ENCODE results near the gene TOMM22. TPM values are rescaled to one million over a fixed set of nuclear protein-coding genes. Genes with fewer than 3 reads are reported as not detected.

The TOMM22 gene
- 29.5 and 36.8 TPM in 2 replicates for total RNA-seq

GRCh38 chr22:38681582-38682335 lies at the start of gene TOMM22:
TSS of gene TOMM22 (plus strand) at chr22:38681957. CDS start at chr22:38681979, 22 bp downstream.

DNA sequence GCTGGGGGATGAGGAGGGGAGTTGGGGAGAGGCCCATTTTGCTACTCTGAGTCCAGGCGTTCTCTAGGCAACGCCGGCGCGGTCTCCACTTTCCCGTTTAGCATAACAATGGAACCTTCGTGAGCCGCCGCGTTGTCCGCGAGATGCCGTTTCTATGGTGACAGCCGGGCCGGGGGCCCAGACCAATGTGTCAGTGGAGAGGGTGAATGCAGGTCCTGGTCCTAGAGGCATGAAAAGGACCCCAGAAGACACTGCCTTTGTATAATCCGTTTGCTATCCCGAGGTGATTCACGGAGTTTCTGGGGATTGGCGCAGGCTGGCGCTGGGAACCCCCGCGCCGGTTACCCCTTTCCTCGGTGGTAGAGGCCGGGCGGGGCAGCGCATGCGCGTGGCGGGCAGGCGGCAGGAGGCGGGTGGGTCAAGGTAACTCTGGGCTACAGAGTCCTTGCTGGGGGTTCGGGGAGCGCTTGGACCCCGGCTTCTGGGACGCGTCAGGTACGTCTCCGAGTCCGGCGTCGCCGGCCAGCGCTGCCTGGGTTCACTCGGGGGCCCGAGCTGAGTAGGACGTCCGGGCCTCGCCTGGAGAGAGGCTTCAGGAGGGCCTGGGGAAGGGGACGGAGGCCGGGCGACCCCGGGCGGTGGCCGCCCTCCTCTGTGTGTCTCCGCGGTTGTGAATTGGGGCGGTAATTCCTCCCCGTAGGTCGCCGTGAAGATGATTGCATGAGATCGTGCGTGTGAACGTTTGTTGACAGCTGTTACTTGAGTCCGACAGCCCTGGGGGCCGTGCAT lies 25.3 kb upstream of the TOMM22 start, which contains the start of the genes CBY1 and FAM227A:
CBY1 (plus strand) TSS at position 383 of the 789 bp plus-strand sequence. CDS start 11,417 bp downstream, outside the sequence.
FAM227A (minus strand) TSS at position 137 of the 789 bp plus-strand sequence. CDS start 6,224 bp downstream, outside the sequence.

GRCh38 chr22:38700789-38701628 lies 19.3 kb downstream of the TOMM22 start, which contains the start of gene JOSD1:
TSS of gene JOSD1 (minus strand) at chr22:38700943. CDS start at chr22:38699987, 956 bp downstream.

GRCh38 chr22:38705235-38706100 lies 23.7 kb downstream of the TOMM22 start, which contains the start of gene GTPBP1:
TSS of gene GTPBP1 (plus strand) at chr22:38705944. CDS start at chr22:38705956, 12 bp downstream.

Other genes with a start within 250 kb of the TOMM22 start
- gene KCNJ4, start 226.8 kb upstream of the TOMM22 start, total RNA-seq = 0.03 TPM in 1 of 2 replicates, not detected in the other
- gene KDELR3, start 213.9 kb upstream of the TOMM22 start, total RNA-seq = 134 and 166 TPM in 2 replicates
- 423 and 436 TPM in 2 replicates for gene DDX17, start 175.6 kb upstream of the TOMM22 start, total RNA-seq
- gene DMC1, start 111.8 kb upstream of the TOMM22 start, total RNA-seq = 0.56 and 0.85 TPM in 2 replicates
- 1.1 and 3.9 TPM in 2 replicates for gene FAM227A, start 25.6 kb upstream of the TOMM22 start, total RNA-seq
- gene CBY1, start 25.3 kb upstream of the TOMM22 start, total RNA-seq = 15.0 and 15.8 TPM in 2 replicates
- 63.3 and 73.0 TPM in 2 replicates for gene JOSD1, start 19.0 kb downstream of the TOMM22 start, total RNA-seq
- gene GTPBP1, start 24.0 kb downstream of the TOMM22 start, total RNA-seq = 33.2 and 35.1 TPM in 2 replicates
- 95.9 and 142 TPM in 2 replicates for gene SUN2, start 74.0 kb downstream of the TOMM22 start, total RNA-seq
- gene DNAL4, start 112.2 kb downstream of the TOMM22 start, total RNA-seq = 17.3 and 20.3 TPM in 2 replicates
- gene NPTXR, start 162.1 kb downstream of the TOMM22 start, total RNA-seq = 4.7 and 7.8 TPM in 2 replicates
- gene CBX6, start 190.3 kb downstream of the TOMM22 start, total RNA-seq = 61.8 and 65.1 TPM in 2 replicates

Measured in smooth muscle cell of the pulmonary artery (primary cell).